ENCODE measurements around the gene MYH2. TPM values are rescaled to one million over a fixed set of nuclear protein-coding genes. Genes with fewer than 3 reads are reported as not detected.

Gene MYH2
- total RNA-seq, 1 donor from 2014 or later: not detected

GRCh38 chr17:10492004-10492403, 57.5 kb downstream of the MYH2 start:
- Histone ChIP-seq H3K4me3 (no peak overlapping the region), H3K36me3 (no peaks in the 10 kb centered on the region), H3K4me1 (no peaks in the 10 kb centered on the region), H3K27me3 (no peaks in the 10 kb centered on the region), H3K9me3 (peaks cover 8% of the 10 kb centered on the region), H3K27ac (no peak overlapping the region)
- intact Hi-C loops (cut with DNase I): no loop called here
- TF ChIP-seq POLR2AphosphoS5 (IDR thresholded peaks at IDR 0.05; ENCODE audit: insufficient read depth in 1 of 2, low read depth in 1 of 2) (no peak), POLR2A (IDR thresholded peaks at IDR 0.05) (no peak)
- TF ChIP-seq, protein P1, sequence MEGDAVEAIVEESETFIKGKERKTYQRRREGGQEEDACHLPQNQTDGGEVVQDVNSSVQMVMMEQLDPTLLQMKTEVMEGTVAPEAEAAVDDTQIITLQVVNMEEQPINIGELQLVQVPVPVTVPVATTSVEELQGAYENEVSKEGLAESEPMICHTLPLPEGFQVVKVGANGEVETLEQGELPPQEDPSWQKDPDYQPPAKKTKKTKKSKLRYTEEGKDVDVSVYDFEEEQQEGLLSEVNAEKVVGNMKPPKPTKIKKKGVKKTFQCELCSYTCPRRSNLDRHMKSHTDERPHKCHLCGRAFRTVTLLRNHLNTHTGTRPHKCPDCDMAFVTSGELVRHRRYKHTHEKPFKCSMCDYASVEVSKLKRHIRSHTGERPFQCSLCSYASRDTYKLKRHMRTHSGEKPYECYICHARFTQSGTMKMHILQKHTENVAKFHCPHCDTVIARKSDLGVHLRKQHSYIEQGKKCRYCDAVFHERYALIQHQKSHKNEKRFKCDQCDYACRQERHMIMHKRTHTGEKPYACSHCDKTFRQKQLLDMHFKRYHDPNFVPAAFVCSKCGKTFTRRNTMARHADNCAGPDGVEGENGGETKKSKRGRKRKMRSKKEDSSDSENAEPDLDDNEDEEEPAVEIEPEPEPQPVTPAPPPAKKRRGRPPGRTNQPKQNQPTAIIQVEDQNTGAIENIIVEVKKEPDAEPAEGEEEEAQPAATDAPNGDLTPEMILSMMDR (IDR thresholded peaks at IDR 0.05): no peak
- no peak for DNase-seq (ENCODE audit: extremely low spot score in 2 of 2)

DNA sequence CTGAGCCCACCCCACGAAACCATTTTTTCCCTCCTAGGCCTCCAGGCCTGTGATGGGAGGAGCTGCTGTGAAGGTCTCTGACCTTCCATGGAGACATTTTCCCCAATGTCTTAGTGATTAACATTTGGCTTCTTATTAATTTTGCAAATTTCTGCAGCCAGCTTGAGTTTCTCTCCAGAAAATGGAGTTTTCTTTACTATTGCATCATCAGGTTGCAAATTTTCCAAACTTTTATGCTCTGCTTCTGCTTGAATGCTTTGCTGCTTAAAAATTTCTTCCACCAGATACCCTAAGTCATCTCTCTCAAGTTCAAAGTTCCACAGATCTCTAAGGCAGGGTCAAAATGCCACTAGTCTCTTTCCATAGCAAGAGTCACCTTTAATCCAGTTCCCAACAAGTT, 67.2 kb downstream of the MYH2 start:
- intact Hi-C loops (cut with DNase I): no loop called here
- no peaks in the 10 kb centered on the region for H3K4me1 ChIP-seq
- no peak for DNase-seq (ENCODE audit: extremely low spot score in 2 of 2)
- H3K27me3 ChIP-seq: no peaks in the 10 kb centered on the region
- H3K9me3 ChIP-seq: peaks cover 5% of the 10 kb centered on the region
- TF ChIP-seq, protein P1 (IDR thresholded peaks at IDR 0.05): no peak
- no peak for TF ChIP-seq POLR2AphosphoS5 (IDR thresholded peaks at IDR 0.05; ENCODE audit: insufficient read depth in 1 of 2, low read depth in 1 of 2)
- no peak for TF ChIP-seq POLR2A (IDR thresholded peaks at IDR 0.05)
- H3K27ac ChIP-seq: no peak overlapping the region
- no peaks in the 10 kb centered on the region for H3K36me3 ChIP-seq
- H3K4me3 ChIP-seq: no peak overlapping the region

DNA sequence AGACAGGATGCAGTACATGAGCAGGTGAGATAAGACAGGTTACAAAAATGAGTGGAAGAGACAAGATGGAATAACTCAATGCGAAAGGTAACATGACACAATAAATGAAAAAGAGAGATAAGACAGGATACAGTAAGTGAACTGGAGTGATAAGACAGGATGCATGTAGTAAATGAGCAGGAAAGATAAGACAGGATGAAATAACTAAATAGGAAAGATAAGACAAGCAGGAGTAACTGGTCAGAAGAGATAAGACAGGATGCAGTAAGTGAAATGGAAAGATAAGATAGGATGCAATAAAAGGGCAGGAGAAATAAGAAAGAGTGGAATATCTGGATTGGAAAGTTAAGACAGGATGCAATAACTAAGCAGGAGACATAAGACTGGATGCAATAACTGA, 71.8 kb downstream of the MYH2 start:
- intact Hi-C loops (cut with DNase I): no loop called here
- Histone ChIP-seq H3K27me3 (no peaks in the 10 kb centered on the region), H3K9me3 (no peaks in the 10 kb centered on the region), H3K27ac (no peak overlapping the region), H3K4me3 (no peak overlapping the region), H3K36me3 (no peaks in the 10 kb centered on the region), H3K4me1 (no peaks in the 10 kb centered on the region)
- no peak for DNase-seq (ENCODE audit: extremely low spot score in 2 of 2)
- TF ChIP-seq, protein P1 (IDR thresholded peaks at IDR 0.05): no peak
- TF ChIP-seq POLR2A (IDR thresholded peaks at IDR 0.05) (no peak), POLR2AphosphoS5 (IDR thresholded peaks at IDR 0.05; ENCODE audit: insufficient read depth in 1 of 2, low read depth in 1 of 2) (no peak)

GRCh38 chr17:10474536-10474935, 74.9 kb downstream of the MYH2 start:
- DNase-seq (ENCODE audit: extremely low spot score in 2 of 2): no peak
- Histone ChIP-seq H3K9me3 (no peaks in the 10 kb centered on the region), H3K4me3 (no peak overlapping the region), H3K4me1 (no peaks in the 10 kb centered on the region), H3K36me3 (no peaks in the 10 kb centered on the region), H3K27ac (no peak overlapping the region), H3K27me3 (no peaks in the 10 kb centered on the region)
- TF ChIP-seq POLR2AphosphoS5 (IDR thresholded peaks at IDR 0.05; ENCODE audit: insufficient read depth in 1 of 2, low read depth in 1 of 2) (no peak), POLR2A (IDR thresholded peaks at IDR 0.05) (no peak)
- TF ChIP-seq, protein P1 (IDR thresholded peaks at IDR 0.05): no peak
- intact Hi-C loops (cut with DNase I): no loop called here

DNA sequence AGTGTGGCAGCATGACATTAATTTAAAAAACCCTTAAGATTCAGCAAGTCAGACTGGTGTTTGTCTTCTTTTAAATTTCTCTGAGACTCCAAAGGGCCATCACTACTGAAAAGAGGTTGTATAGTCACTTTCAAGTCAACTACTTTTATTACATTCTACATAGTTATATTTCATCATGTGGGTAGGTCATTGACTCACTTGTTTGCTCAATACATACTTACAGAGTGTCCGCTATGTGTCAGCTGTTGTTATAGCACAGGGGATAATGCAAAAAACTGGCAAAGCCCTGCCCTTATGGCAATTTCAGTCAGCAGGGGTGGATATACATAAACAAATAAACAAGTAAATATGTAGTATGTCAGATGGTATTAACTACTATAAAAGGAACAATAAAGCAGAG, 77.6 kb downstream of the MYH2 start:
- Histone ChIP-seq H3K9me3 (no peaks in the 10 kb centered on the region), H3K27ac (no peak overlapping the region), H3K36me3 (no peaks in the 10 kb centered on the region), H3K4me1 (no peaks in the 10 kb centered on the region), H3K4me3 (no peak overlapping the region), H3K27me3 (no peaks in the 10 kb centered on the region)
- TF ChIP-seq, protein P1 (IDR thresholded peaks at IDR 0.05): no peak
- TF ChIP-seq POLR2A (IDR thresholded peaks at IDR 0.05) (no peak), POLR2AphosphoS5 (IDR thresholded peaks at IDR 0.05; ENCODE audit: insufficient read depth in 1 of 2, low read depth in 1 of 2) (no peak)
- intact Hi-C loops (cut with DNase I): no loop called here
- DNase-seq (ENCODE audit: extremely low spot score in 2 of 2): no peak

Other genes with a start within 250 kb of the MYH2 start
- gene MYH13, start 176.7 kb downstream of the MYH2 start, total RNA-seq: not detected
- not detected for gene MYH8, start 127.7 kb downstream of the MYH2 start, total RNA-seq
- gene MYH4, start 80.1 kb downstream of the MYH2 start, total RNA-seq: not detected
- gene MYH1, start 31.1 kb downstream of the MYH2 start, total RNA-seq: not detected
- gene MYH3, start 107.7 kb upstream of the MYH2 start, total RNA-seq: 4.9 TPM
- 38.8 TPM for gene SCO1, start 147.9 kb upstream of the MYH2 start, total RNA-seq
- gene ADPRM, start 147.9 kb upstream of the MYH2 start, total RNA-seq: 18.7 TPM
- 10.3 TPM for gene TMEM220, start 180.4 kb upstream of the MYH2 start, total RNA-seq

Measured in vagina (tissue), 2 donors.